GM19043 (cell line): Measurements from ENCODE around the gene NACC2.
"Not testable (repeated sequence)": the region's sequence is repeated elsewhere in the genome, so short reads cannot be mapped to it uniquely, and the experiment has no call there.

Source experiments
- ATAC-seq: cut with Tn5 transposase; IDR thresholded peaks from one replicate; pipeline ENCODE4 v1.9.1; 2021; ENCODE audit warnings: low read depth; ENCODE audit not compliant: unreplicated experiment

The NACC2 gene

DNA sequence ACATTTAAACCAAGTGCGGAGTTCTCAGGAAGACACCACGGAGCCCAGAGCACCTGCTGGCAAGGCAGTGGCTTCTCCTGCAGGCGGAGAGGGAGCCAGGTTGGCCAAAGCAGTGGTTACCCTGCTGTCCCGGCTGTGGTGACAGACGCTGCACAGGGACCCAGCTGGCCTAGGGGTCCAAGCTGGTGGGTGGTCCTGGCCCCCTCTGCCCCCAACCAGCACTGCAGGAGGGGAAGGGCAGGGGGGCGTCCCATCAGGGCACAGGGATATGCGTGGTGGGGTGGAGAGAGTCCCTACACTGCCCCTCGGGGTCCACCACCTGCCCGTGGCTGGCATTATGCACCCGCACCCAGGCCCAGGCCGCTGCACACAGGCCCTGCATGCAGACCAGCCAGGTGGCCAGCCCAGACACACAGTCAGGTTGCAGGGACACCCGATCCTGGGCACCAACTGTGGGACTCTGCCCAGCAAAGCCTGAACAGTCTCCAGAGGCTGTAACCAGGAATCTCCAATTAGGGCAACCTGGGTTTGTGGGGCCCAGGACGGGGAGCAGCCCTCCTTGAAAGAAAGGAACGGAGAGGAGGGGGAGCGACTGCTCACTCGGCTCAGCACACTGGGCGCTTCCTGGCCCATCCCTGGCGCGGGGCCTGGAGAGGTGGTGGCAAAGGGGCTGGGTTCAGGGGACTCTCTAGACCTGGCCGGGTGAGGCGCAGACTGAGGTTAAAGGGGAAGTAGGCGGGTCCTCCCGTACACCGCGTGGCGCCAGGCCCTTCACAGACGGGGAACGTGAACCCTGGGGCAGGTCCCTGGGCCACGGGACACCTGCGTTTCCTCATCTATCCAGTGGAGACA is 46.3 kb downstream of the NACC2 start:
- no peak for ATAC-seq

DNA sequence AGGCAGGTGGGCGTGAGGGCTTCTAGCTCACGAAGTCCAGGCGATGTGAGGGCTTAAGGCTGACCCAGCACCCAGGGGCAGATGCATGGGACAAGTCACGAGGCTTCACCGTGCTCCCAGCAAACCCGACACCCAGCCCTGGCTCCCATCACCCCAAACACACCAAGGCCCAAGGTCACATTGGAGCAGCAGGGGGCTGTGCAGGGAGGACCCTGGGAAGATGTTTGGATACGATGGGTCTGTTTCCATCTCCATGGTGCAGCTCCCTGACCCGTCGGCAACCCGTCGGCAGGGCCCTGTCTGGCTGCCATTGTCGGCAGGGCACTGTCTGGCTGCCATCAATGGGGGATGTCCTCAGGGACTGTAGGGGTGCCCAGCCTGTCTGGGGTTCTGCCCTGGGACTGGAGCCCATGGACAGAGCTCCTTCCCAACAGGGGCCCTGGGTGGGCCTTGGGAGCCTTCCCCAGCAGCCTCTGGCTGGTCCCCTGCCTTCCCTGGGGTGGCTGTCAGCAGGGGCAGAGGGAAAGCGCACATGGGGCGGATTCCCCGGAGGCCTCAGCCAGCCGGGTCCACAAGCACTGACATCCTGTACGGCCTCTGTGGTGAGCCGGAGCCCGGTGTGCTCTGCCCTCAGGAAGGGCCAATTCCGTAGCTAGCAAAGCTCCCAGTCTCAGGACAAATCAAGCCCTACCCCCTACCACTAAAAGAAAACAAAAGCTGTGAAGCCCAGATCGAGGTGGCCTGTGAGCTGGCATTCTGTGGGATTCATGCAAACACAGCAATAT is 47.1 kb downstream of the NACC2 start:
- no peak for ATAC-seq

DNA sequence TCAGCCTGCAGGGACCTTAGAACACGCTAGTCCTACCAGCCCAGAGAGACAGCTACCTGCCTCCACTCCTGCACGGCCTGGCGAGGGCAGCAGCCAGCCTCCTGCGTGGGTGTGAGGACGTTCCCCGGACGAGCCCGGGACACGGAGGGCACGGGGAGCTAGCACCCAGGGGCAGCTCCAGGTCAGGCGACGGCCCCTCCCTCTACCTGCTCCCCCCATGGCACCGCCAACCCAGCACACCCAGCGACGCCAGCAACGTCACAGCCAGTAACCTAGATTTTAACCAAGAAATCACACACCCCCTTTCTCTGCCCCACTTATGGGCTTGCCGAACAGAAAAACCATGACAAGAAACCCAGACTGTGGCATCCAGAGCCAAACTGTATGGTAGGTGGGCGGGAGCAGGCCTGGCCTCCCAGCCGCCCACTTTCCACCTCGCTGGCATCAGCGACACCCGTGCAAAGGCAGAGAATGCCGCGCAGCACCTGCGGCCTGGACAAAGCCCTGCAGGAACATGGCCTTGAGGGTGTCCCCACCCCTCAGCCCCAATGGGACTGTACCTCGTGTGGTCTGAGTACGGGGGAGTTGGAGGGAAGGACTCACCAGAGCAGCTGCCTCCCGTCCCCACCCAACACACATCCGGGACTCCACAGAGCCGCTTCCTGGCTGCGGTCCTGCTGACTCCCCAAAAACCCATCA is 47.9 kb downstream of the NACC2 start:
- no peak for ATAC-seq

DNA sequence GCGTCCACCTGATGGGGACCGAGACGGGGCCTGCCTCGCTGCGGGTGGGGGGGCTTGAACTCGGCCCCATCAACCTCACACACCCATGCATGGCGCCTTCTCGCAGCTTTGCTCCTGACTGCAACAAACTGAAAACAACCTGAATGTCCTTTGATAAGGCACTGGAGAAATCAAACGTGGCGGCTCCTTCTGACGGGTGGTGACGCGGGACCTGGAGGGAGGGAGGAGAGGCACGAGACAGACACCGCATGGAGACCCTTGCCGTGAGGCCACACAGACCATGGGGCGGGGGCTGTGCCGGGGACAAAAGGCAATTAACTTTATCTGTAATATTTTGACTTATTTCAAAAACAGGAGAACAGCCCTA is 48.6 kb downstream of the NACC2 start:
- ATAC-seq = no peak

DNA sequence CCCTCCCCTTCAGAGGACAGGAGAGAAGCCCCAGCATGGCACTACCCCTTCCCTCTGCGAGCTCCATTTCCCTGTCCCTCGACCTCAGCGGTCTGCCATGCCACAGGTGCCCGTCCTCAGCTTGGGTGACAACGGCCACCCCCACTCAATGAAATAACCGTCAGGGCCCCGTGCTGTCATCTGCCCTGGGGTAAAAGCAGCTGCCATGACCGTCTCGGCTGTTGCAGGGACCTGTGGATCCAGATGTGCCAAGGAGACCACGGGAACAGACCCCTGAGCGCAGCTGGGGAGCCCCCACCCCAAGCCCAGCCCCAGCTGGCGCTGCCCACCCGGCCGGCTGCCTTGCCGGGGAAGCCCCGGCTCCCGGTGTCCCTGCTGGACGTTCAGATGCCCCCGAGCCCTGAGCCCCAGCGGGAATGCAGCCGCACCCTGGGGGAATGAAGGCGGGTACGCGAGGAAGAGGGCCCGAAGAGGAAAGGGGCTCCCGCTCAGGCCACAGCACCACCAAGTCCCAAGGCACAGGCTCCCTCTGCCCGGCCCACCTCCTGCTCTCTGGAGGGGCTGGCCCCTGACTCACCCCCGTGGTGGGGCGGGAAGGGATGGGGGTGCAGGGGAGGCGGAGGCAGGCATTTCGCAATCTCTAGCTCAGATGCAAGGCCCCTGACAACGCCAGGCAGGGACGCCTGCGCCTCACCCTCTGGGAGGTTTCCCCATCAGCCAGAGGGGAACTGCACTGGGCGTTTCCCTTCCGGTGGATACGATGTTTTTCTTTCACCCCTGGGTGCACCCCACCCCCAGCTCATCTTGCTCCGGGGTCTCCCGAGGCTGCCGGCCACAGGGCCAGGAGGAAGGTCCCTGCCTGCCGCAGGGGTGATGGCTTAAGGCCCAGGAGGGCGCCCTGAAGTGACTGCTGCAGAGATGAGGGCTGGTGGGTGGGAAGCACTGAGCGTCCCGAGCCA is 49.2 kb downstream of the NACC2 start:
- no peak for ATAC-seq

DNA sequence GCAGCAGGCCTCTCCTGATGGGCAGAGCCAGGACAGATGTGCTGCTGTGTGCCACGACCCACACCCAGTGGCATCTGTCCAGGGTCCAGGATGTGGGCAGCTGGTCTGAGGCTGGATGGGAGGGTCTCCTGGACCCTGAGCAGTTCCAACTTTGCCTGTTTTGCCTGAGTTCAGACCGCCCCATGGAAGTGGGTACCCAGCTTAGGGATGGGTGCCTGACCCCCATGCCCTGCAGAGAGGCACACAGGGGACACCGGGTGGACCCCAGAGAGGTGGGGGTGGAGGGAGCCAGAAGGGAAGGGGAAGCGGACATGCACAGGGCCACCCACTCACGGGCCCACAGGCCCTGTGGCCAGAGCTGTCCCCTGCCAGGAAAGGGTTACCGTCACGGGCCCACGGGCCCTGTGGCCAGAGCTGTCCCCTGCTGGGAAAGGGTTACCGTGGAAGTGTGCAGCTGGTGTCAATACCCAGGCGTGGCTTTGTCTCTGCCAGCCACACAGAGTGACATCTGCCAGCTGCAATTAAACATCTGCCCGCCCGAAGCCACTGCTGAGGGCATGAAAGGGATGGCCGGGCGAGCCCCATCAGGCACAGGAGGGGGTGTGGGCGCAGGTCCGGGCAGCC is 50.0 kb downstream of the NACC2 start:
- no peak for ATAC-seq

DNA sequence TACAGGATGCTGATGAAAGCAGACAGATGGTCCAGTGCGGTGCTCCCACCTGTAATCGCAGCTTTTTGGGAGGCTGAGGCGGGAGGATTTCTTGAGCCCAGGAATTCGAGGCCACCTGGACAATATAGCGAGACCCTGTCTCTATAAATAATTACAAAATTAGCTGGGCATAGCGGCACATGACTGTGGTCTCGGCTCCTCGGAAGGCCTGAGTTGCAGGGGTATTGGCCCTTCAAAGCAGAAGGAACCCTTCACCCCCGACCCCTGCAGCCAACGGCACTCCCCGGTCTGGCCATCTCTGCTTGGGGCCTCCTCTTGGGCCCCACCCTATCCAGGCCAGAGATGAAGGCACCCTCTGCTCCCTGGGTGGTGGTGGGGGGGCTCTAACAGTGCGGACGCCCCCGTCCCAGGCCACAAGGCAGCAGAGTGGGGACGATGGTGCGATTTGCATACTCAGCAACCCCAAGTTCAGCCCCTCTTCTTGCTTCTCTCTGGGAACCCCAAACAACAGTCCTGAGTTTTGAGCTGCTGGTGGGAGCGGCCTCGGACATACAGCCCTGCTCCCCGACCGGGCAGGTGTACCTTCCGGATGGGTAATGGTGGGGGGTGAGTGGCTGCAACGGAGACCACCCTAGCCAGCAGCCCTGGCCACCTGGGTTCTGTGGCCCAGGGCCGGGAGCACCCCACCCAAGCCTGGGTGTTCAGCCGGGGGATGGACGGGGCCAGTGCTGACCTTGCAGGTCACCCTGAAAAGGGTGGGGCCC is 50.7 kb downstream of the NACC2 start:
- no peak for ATAC-seq

DNA sequence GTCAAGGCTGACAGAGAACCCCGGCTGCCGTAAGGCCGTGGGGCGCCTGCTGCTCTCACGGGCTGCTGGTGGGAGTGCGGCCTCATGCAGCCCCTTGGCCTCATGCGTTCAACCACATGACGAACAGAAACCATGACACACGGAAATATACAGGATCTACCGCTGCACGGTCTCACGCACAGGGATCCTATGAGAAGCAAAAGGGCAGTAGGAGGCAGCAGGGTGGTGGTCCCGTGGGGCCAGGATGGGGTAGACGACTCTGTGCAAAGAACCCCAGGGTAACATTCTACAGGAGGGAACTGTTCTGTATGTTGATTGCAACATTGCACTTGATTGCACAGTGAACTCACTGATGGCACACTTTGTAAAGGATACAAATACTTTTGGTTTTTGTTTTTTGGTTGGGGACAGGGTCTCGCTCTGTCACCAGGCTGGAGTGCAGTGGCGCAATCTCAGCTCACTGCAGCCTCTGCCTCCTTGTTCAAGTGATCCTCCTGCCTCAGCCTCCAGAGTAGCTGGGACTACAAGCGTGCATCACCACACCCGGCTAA is 51.6 kb downstream of the NACC2 start:
- ATAC-seq = no peak

DNA sequence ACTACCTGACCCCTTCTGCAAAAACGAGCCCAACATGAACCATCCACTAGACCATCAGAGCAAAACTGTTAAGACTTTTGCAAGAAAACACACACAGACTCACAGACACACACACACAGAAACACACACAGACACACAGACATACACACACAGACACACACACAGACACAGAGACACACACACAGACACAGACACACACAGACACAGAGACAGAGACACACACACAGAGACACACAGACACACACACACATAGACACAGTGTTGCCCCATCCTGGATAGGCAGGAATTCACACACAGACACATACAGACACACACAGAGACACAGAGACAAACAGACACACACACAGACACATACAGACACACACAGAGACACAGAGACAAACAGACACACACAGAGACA is 52.5 kb downstream of the NACC2 start:
- ATAC-seq = no peak

DNA sequence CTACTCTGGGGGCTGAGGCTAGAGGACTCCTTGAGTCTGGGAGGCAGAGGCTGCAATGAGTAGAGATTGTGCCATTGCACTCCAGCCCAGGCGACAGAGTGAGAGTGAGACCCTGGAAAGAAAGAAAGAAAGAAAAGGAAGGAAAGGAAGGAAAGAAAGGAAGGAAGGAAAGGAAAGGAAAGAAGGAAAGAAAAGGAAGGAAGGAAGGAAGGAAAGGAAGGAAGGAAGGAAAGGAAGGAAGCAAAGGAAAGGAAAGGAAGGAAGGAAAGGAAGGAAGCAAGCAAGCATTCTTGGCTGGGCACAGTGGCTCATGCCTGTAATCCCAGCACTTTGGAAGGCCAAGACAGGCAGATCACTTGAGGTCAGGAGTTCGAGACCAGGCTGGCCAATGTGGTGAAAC is 54.2 kb downstream of the NACC2 start:
- not testable (repeated sequence) for ATAC-seq

DNA sequence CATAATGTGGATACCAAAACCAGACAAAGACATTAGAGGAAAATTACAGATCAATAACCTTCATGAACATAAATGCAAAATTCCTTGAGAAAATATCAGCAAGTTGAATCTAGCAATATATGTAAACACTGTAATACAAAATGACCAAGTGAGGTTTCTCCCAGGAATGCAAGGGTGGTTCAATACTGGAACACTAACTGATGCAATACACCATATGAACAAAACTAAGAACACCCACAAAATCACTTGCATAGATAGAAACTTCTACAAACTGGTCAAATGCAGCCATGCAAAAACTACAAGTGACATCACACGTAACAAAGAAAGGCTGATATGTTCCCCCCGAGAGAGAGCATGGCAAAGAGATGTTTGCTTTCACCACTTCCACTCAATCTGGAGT is 55.6 kb downstream of the NACC2 start:
- no peak for ATAC-seq

DNA sequence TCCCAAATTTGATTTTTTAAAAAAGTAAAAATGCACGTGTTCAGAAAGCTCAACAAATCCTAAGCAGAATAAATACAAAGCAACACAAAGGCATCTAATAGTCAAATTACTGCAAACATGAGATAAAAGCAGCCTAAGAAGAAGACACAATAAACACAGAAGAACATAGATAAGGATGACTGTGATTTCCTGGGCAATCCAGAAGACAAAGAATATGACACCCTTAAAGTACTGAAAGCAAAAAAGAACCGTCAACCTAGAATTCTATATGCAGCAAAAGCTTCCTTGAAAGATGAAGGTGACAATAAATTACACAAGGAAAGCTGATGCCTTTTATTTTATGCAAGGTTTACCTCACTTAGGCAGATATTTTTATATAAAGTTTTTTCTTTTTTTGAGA is 58.2 kb downstream of the NACC2 start:
- ATAC-seq = no peak

DNA sequence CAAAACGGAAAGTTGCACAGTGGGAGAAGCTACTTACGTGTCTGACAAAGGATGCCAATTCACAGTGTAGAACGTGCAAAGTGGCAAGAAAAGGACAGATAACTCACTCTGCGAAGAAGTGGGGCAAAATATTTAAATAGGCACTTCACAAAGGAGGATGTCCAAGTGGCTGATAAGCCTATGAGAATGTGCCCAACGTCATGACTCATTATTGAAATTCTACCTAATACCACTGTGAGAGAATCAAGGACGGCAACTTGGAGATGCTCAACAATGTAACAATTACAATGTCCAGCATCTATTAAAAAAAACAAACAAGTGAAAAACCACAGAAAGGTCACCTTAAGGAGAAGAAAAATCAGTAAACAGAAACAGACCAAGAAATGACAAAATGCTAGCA is 59.0 kb downstream of the NACC2 start:
- ATAC-seq = no peak

DNA sequence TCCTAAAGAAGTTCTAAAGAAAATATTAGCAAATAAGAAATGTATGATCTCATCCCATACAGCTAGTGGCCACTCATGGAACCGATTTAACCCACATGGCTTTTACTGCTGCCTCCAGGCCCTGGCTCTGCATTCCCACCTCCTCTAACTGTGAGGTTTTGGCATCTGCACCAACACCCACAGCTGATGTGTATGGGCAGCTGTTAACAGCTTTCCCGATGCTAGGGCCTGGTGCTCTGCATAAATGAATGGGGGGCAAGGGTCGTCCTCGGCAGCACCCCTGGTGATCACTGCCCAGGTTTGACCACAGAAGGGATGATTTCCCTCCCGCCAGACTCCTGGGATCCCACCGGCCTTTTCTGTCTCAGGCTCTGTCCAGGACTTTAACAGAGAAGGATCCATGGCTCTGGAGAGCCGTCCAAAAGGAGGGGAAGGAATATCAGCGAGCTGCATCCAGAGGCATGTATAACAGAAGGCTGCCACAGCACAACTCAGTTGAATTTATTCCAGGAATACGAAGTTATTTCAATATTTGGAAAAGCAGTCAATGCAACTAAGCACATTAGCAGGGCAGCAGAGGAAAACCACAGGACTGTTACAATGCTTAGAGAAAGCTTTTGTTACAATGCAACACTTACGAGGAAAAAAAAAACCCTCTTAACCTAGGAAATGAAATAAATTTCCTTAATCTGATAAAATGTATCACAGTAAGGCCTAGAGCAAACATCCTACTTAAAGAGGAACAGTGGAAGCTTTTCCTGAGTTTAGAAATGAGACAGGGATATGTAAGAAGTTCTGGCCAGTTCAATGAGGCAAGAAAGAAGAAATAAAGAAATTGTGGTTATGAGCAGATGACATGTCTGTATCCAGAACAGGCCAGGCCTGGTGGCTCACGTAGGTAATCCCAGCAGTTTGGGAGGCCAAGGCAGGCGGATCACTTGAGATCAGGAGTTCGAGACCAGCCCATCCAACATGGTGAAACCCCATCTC is 63.1 kb downstream of the NACC2 start:
- no peak for ATAC-seq

DNA sequence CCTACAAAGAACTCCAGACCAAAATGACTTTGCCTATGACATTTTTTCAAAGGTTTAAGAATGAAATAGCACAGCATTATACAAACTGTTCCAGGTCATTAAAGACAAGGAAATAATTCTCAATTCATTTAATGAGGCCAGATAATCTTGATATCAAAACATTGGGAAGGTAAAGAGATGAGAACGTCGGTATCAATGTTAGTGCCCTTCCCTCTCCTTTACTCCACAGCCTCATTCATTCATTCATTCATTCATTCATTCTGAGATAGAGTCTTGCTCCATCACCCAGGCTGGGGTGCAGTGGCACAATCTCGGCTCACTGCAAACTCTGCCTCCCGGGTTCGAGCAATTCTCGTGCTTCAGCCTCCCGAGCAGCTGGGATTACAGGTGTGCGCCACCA is 64.0 kb downstream of the NACC2 start:
- ATAC-seq = no peak

DNA sequence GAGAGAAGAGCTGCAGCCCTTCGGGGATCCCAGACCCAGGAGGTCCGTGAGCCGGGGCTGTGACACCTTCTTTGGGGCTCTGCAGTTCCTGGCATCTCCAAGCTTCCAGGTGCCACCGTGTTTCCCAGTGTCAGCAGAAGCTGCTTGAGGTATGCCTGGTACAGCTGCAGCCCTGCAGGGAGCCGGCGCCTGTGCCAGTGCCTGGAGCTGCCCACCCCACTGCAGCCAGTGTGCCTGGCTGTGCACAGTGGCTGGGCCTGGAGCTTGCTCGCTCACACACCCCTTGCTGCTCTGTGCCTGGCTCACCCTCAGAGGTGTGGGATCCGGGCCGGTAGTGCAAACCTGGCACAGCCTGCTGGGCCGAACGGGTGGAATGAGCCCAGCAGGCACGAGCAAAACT is 65.5 kb downstream of the NACC2 start:
- ATAC-seq = no peak

DNA sequence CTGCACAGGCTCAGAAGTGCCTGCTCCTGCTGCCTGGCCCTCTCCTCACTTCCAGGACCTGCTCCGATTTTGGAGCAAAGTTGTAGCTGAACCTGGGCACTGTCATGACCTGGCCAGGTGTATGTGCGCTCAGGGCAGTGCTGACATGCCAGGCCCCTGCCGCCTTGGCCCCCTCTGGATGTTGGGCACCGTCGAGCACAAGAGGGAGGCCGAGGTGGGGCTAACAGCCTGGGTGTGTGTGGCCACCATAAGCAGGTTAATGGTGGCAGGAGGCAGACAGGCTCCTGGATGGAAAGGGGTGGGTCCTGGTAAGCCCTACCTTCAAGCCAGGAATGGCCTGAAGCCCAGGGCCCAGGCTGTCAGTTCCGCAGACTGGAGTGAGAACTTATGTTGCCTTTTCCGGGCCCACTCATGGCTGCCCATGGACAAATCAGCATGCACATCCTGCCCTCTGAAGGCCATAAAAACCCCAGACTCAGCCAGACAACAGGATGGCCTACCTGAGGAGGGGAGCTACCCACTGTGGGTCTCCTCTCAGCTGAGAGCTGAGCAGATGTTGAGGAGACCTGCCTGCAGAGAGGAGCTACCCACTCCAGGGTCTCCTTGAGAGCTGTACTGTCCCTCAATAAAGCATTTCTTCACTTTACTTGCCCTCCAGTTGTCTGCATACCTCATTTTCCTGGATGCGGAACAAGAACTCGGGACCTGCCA is 66.2 kb downstream of the NACC2 start:
- ATAC-seq = no peak
